ENCODE data around the gene HTR1E. TPM values are rescaled to one million over a fixed set of nuclear protein-coding genes. Genes with fewer than 3 reads are reported as not detected.

The HTR1E gene
- total and polyA plus RNA-seq, 3 donors from 2014 or later = 0.39 to 0.87 (median 0.40) TPM

DNA sequence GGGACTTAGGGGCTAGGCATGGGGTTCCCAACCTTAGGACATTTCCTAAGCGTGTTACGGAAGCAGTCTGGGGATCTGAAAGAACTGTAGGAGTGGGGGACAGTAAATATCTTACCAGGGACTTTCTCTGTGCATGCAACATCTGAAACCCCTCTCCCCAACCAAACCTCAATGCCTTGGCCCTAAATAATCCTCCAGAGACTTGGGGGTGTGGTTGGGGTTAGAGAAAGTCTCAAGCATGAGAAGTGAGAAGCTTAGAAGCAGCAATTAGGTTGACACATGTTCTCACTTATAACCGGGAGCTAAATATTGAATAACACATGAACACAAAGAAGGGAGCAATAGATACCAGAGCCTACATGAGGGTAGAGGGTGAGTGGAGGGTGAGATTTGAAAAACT is 74.7 kb downstream of the HTR1E start:
- Histone ChIP-seq H3K36me3 (ENCODE audit: low read depth, missing control alignments) (no peaks in the 10 kb centered on the region), H3K4me1 (no peaks in the 10 kb centered on the region), H3K27ac (no peak overlapping the region), H3K9me3 (no peaks in the 10 kb centered on the region), H3K4me3 (no peak overlapping the region), H3K27me3 (no peaks in the 10 kb centered on the region)
- 94% methylated on average over 3 of the region's 3 CpGs for WGBS, 2 donors
- intact Hi-C loops (cut with DNase I; ENCODE audit: low total_unique reads) = no loop called here
- TF ChIP-seq POLR2A (IDR thresholded peaks at IDR 0.05) = no peak
- TF ChIP-seq, protein P1, sequence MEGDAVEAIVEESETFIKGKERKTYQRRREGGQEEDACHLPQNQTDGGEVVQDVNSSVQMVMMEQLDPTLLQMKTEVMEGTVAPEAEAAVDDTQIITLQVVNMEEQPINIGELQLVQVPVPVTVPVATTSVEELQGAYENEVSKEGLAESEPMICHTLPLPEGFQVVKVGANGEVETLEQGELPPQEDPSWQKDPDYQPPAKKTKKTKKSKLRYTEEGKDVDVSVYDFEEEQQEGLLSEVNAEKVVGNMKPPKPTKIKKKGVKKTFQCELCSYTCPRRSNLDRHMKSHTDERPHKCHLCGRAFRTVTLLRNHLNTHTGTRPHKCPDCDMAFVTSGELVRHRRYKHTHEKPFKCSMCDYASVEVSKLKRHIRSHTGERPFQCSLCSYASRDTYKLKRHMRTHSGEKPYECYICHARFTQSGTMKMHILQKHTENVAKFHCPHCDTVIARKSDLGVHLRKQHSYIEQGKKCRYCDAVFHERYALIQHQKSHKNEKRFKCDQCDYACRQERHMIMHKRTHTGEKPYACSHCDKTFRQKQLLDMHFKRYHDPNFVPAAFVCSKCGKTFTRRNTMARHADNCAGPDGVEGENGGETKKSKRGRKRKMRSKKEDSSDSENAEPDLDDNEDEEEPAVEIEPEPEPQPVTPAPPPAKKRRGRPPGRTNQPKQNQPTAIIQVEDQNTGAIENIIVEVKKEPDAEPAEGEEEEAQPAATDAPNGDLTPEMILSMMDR (IDR thresholded peaks at IDR 0.05) = no peak
- no peak for DNase-seq

DNA sequence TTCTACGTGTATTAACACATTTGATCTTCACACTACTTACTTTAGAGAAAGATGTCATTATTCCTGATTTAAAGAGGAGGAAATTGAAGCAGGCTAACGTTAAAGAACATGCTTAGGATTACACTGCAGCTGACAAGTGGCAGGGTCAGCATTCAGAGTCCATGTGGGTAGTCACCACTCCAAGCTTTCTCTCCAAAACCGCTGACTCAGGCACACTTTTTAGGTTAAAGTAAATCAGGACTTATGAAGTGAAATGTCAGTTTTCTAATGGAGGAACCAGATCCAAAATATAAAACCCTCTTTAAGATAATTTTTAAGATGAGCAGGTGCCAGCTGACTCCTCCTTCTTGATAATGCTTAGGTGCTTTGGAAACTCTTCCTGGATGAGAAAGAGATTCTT is 75.4 kb downstream of the HTR1E start:
- intact Hi-C loops (cut with DNase I; ENCODE audit: low total_unique reads) = no loop called here
- DNase-seq = no peak
- Histone ChIP-seq H3K4me3 (no peak overlapping the region), H3K4me1 (no peaks in the 10 kb centered on the region), H3K36me3 (ENCODE audit: low read depth, missing control alignments) (no peaks in the 10 kb centered on the region), H3K27me3 (no peaks in the 10 kb centered on the region), H3K27ac (no peak overlapping the region), H3K9me3 (no peaks in the 10 kb centered on the region)
- 66 to 73% methylated on average over 3 of the region's 3 CpGs for WGBS, 2 donors
- TF ChIP-seq POLR2A (IDR thresholded peaks at IDR 0.05) = no peak
- TF ChIP-seq, protein P1 (IDR thresholded peaks at IDR 0.05) = no peak

DNA sequence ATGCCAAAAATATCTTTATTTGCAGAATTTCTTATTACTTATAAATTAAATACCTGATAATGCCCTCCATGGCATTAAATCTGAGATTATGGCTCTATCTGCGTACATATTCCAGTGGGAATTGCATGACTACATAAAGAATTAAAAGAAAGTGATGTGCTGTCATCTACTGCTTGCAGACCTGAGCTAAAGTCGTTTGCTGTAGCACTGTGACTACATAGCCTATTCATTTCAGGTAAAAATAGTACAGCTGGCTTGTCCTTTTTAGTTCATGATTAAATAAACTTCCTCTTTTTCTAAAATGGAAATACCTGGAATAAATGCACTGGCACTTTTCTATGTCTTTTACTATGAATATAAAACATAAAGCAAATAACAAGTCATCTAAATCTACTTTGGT is 79.4 kb downstream of the HTR1E start:
- intact Hi-C loops (cut with DNase I; ENCODE audit: low total_unique reads) = no loop called here
- no peak overlapping the region for H3K4me3 ChIP-seq
- no peaks in the 10 kb centered on the region for H3K9me3 ChIP-seq
- H3K27me3 ChIP-seq = no peaks in the 10 kb centered on the region
- 78 to 79% methylated on average over 2 of the region's 2 CpGs for WGBS, 2 donors
- H3K27ac ChIP-seq = no peak overlapping the region
- no peaks in the 10 kb centered on the region for H3K36me3 ChIP-seq (ENCODE audit: low read depth, missing control alignments)
- H3K4me1 ChIP-seq = no peaks in the 10 kb centered on the region
- TF ChIP-seq POLR2A (IDR thresholded peaks at IDR 0.05) = no peak
- TF ChIP-seq, protein P1 (IDR thresholded peaks at IDR 0.05) = no peak
- DNase-seq = no peak

DNA sequence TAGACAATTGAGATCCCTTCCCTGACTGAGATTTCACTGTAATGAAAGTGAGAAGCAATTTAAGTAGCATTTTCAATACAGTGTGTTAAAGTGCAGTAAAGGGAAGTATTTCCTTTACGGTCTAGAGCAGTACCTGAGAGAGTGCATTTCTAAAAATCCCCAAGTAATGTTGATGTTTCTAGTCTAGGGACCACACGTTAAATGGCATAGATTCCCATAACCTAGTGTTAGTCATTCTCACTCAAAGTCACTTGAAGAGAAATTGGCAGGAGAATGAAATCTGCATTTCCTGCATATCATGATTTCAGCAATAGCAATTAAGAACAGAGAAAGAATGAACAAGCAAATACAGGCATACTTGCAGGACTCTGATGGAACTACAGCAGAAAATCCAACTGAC is 89.7 kb downstream of the HTR1E start:
- WGBS, 2 donors = 83 to 90% methylated on average over 2 of the region's 2 CpGs
- Histone ChIP-seq H3K4me1 (no peaks in the 10 kb centered on the region), H3K9me3 (no peaks in the 10 kb centered on the region), H3K4me3 (no peak overlapping the region), H3K27me3 (no peaks in the 10 kb centered on the region), H3K36me3 (ENCODE audit: low read depth, missing control alignments) (no peaks in the 10 kb centered on the region), H3K27ac (no peak overlapping the region)
- no peak for DNase-seq
- TF ChIP-seq, protein P1 (IDR thresholded peaks at IDR 0.05) = no peak
- no peak for TF ChIP-seq POLR2A (IDR thresholded peaks at IDR 0.05)
- intact Hi-C loops (cut with DNase I; ENCODE audit: low total_unique reads) = no loop called here

DNA sequence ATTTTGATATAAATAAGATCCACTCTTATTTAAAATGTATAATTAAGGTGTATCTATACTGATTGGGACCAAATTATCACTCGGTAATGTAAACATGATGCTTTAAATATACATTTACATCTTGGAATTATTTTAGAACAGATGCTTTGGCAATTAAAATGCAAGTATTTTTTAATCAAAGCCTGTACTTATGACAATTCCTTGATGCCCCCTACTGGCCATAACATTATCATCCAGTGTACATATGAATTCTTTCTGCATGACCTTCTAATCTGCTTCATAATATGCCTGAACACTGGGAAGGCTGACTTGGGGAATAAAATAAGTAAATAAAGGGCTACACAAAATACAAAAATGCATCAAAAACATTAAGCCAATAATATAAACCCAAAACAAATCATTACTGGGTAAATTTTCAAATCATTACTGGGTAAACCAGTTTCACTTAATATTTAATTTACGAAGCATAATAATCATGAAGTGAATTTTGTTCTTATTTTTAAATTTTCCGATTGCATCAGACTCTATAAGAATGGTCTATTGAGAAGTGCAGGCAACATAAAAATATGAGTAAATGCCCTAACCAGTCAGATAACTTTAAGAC is 92.5 kb downstream of the HTR1E start:
- TF ChIP-seq, protein P1 (IDR thresholded peaks at IDR 0.05) = peak in 2 of 3 experiments; percentile 30 to 78
- TF ChIP-seq POLR2A (IDR thresholded peaks at IDR 0.05) = no peak
- intact Hi-C loops (cut with DNase I; ENCODE audit: low total_unique reads) = no loop called here
- no peak for DNase-seq

More for the DNA sequence above, 92.5 kb downstream of the HTR1E start:
- H3K36me3 ChIP-seq (ENCODE audit: low read depth, missing control alignments) = no peaks in the 10 kb centered on the region
- no peak overlapping the region for H3K27ac ChIP-seq
- H3K27me3 ChIP-seq = no peaks in the 10 kb centered on the region
- H3K9me3 ChIP-seq = no peaks in the 10 kb centered on the region
- H3K4me3 ChIP-seq = no peak overlapping the region
- no peaks in the 10 kb centered on the region for H3K4me1 ChIP-seq
- 73 to 79% methylated on average over 3 of the region's 3 CpGs for WGBS, 2 donors

All from testis (tissue), 3 donors.